GM18519 (cell line): ENCODE measurements around the gene CAPN13.

ENCODE experiments used
- ATAC-seq: cut with Tn5 transposase; IDR thresholded peaks from one replicate; pipeline ENCODE4 v1.9.1; 2021; ENCODE audit warnings: mild to moderate bottlenecking, moderate library complexity; ENCODE audit not compliant: unreplicated experiment, low FRiP score

CAPN13 gene

GRCh38 chr2:30807249-30807648 lies at the start of gene CAPN13:
CAPN13 (minus strand) TSS chr2:30807446; CDS start chr2:30787325, 20,121 bp downstream.
- no peak for ATAC-seq

GRCh38 chr2:30847841-30848240 lies 40.6 kb upstream of the CAPN13 start:
- no peak for ATAC-seq

- no peak for ATAC-seq
Observed at GRCh38 chr2:30847329-30847728, 40.1 kb upstream of the CAPN13 start.

- no peak for ATAC-seq
Observed at GRCh38 chr2:30828586-30828985, 21.3 kb upstream of the CAPN13 start.

GRCh38 chr2:30826916-30827315 lies 19.7 kb upstream of the CAPN13 start:
- ATAC-seq: no peak

GRCh38 chr2:30826481-30826880 lies 19.2 kb upstream of the CAPN13 start:
- no peak for ATAC-seq

- ATAC-seq: no peak
Observed at GRCh38 chr2:30823452-30823851, 16.2 kb upstream of the CAPN13 start.

- no peak for ATAC-seq
Observed at GRCh38 chr2:30821960-30822359, 14.7 kb upstream of the CAPN13 start.

GRCh38 chr2:30820381-30821055 lies 13.3 kb upstream of the CAPN13 start:
- ATAC-seq: no peak

- no peak for ATAC-seq
Observed at GRCh38 chr2:30809938-30810337, 2.7 kb upstream of the CAPN13 start.

GRCh38 chr2:30808695-30809094 lies 1.4 kb upstream of the CAPN13 start:
- ATAC-seq: no peak

- no peak for ATAC-seq
Observed at GRCh38 chr2:30803281-30803680, 4.0 kb downstream of the CAPN13 start.

- no peak for ATAC-seq
Observed at GRCh38 chr2:30802611-30803010, 4.6 kb downstream of the CAPN13 start.

- no peak for ATAC-seq
Observed at GRCh38 chr2:30801821-30802455, 5.3 kb downstream of the CAPN13 start.

- no peak for ATAC-seq
Observed at GRCh38 chr2:30800159-30800558, 7.1 kb downstream of the CAPN13 start.

GRCh38 chr2:30799366-30799765 lies 7.9 kb downstream of the CAPN13 start:
- ATAC-seq: no peak

- ATAC-seq: no peak
Observed at GRCh38 chr2:30798536-30798991, 8.7 kb downstream of the CAPN13 start.

GRCh38 chr2:30797381-30798015 lies 9.7 kb downstream of the CAPN13 start:
- no peak for ATAC-seq

- ATAC-seq: no peak
Observed at GRCh38 chr2:30796699-30797098, 10.5 kb downstream of the CAPN13 start.

GRCh38 chr2:30792521-30792920 lies 14.7 kb downstream of the CAPN13 start:
- no peak for ATAC-seq

GRCh38 chr2:30790879-30791278 lies 16.4 kb downstream of the CAPN13 start:
- no peak for ATAC-seq
